ENCODE results near the gene PTPRK. TPM values are rescaled to one million over a fixed set of nuclear protein-coding genes. Genes with fewer than 3 reads are reported as not detected.

The PTPRK gene
- total RNA-seq, 1 donor from 2014 or later = 48.4 TPM

- no peaks in the 10 kb centered on the region for H3K36me3 ChIP-seq (ENCODE audit: control insufficient read depth, insufficient read depth, low read length)
- no peak for TF ChIP-seq CTCF (IDR thresholded peaks at IDR 0.05; ENCODE audit: insufficient read depth, low read length, severe bottlenecking)
- no peak for FAIRE-seq
- no peak for DNase-seq (ENCODE audit: low read depth)
- H3K4me3 ChIP-seq (ENCODE audit: low read depth, low read length) = no peak overlapping the region
- no peaks in the 10 kb centered on the region for H3K27me3 ChIP-seq (ENCODE audit: control insufficient read depth, insufficient read depth, low read length)
Measured at GRCh38 chr6:128271527-128271926, 248.9 kb downstream of the PTPRK start.

- Histone ChIP-seq H3K36me3 (ENCODE audit: control insufficient read depth, insufficient read depth, low read length) (no peaks in the 10 kb centered on the region), H3K27me3 (ENCODE audit: control insufficient read depth, insufficient read depth, low read length) (no peaks in the 10 kb centered on the region), H3K4me3 (ENCODE audit: low read depth, low read length) (no peak overlapping the region)
- FAIRE-seq (no peak), DNase-seq (ENCODE audit: low read depth) (no peak)
- no peak for TF ChIP-seq CTCF (IDR thresholded peaks at IDR 0.05; ENCODE audit: insufficient read depth, low read length, severe bottlenecking)
Measured at GRCh38 chr6:128271011-128271410, 249.4 kb downstream of the PTPRK start.

- H3K36me3 ChIP-seq (ENCODE audit: control insufficient read depth, insufficient read depth, low read length) = peaks cover 1% of the 10 kb centered on the region
- DNase-seq (ENCODE audit: low read depth) = no peak
- no peak for FAIRE-seq
- TF ChIP-seq CTCF (IDR thresholded peaks at IDR 0.05; ENCODE audit: insufficient read depth, low read length, severe bottlenecking) = no peak
- no peak overlapping the region for H3K4me3 ChIP-seq (ENCODE audit: low read depth, low read length)
- H3K27me3 ChIP-seq (ENCODE audit: control insufficient read depth, insufficient read depth, low read length) = no peaks in the 10 kb centered on the region
Measured at GRCh38 chr6:128266946-128267345, 253.5 kb downstream of the PTPRK start.

- FAIRE-seq (peak; percentile 36), DNase-seq (ENCODE audit: low read depth) (no peak)
- H3K27me3 ChIP-seq (ENCODE audit: control insufficient read depth, insufficient read depth, low read length) = no peaks in the 10 kb centered on the region
- H3K4me3 ChIP-seq (ENCODE audit: low read depth, low read length) = no peak overlapping the region
- peaks cover 1% of the 10 kb centered on the region for H3K36me3 ChIP-seq (ENCODE audit: control insufficient read depth, insufficient read depth, low read length)
- TF ChIP-seq CTCF (IDR thresholded peaks at IDR 0.05; ENCODE audit: insufficient read depth, low read length, severe bottlenecking) = no peak
Measured at GRCh38 chr6:128265706-128266105, 254.7 kb downstream of the PTPRK start.

GRCh38 chr6:128259730-128260685 lies 260.4 kb downstream of the PTPRK start:
- no peak for TF ChIP-seq CTCF (IDR thresholded peaks at IDR 0.05; ENCODE audit: insufficient read depth, low read length, severe bottlenecking)
- Histone ChIP-seq H3K36me3 (ENCODE audit: control insufficient read depth, insufficient read depth, low read length) (peaks cover 1% of the 10 kb centered on the region), H3K4me3 (ENCODE audit: low read depth, low read length) (no peak overlapping the region), H3K27me3 (ENCODE audit: control insufficient read depth, insufficient read depth, low read length) (no peaks in the 10 kb centered on the region)
- no peak for DNase-seq (ENCODE audit: low read depth)
- no peak for FAIRE-seq

All from bronchial epithelial cell (primary cell).